Umbilical cord (tissue), 2 donors: Measurements from ENCODE around the gene MYLK. TPM values are rescaled to one million over a fixed set of nuclear protein-coding genes. Genes with fewer than 3 reads are reported as not detected.
"Not testable (repeated sequence)": the region's sequence is repeated elsewhere in the genome, so short reads cannot be mapped to it uniquely, and the experiment has no call there.

Experiments used
- DNase-seq: peaks from one replicate; pipeline ENCODE4 v3.0.0-alpha.2; 2015; ENCODE audit warnings: low spot score
- total RNA-seq: library from RNA; depleted of rRNA; stranded (reverse); fragments of >200 nt; gene quantifications from one replicate; pipeline ENCODE4 v1.2.3, GENCODE V29; 2014; ENCODE audit warnings: low replicate concordance; ENCODE audit not compliant: insufficient read depth

The MYLK gene
- total RNA-seq, 1 donor from 2014 or later, result 1,145 TPM

GRCh38 chr3:123750659-123751420 is 133.3 kb downstream of the MYLK start:
- peak; percentile 53 for DNase-seq

GRCh38 chr3:123750209-123750608 is 133.9 kb downstream of the MYLK start:
- DNase-seq, result no peak

DNA sequence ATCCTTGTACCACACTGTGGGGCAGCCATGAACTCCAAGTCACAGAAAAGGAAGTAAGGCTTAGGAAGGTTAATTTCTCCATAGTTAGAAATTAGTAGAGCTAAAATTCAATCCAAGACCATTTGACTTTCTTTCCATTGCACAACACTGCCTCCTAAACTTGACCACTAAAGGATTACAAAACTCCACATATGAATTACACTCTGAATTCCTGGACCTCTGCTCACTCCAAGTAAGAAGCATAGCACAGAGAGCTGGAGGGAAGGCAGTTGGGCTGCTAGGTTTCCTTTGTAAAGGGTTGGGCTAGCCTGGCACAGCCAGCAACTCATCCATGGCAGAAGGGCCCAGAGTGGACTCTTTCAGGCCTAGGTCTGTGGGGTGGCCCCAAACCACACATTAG is 134.4 kb downstream of the MYLK start:
- peak; percentile 25 for DNase-seq

DNA sequence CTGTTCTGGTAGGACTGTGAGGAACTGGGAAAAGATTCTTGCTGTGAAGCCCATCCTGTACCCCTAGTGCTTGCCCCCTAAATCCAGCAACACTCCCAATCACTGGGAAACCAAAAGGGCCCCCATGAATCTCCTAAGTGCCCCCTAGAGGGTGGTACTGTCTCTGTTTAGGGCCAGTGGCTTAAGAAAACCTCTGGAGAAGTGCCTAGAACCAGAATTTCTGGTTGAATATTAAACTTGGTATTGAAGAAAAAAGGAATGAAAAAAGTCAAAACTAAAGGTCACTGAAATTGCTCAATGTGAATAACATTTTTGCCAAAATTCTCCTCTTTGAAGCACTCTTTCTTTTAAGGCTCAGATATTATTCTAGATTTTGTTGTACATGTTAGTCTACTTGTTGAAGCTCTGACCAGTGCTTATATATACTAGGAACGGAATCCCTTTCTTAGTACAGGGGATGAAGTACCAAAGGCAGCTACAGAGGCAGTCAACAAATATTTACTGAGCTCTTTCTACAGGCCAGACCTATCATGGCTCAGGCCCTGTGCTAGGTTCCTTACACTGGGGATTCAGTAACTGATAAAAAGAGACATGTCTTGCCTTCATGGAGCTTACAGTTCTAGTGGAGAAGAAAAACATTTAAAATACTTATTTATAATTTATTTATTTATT is 138.8 kb downstream of the MYLK start:
- DNase-seq, result no peak

DNA sequence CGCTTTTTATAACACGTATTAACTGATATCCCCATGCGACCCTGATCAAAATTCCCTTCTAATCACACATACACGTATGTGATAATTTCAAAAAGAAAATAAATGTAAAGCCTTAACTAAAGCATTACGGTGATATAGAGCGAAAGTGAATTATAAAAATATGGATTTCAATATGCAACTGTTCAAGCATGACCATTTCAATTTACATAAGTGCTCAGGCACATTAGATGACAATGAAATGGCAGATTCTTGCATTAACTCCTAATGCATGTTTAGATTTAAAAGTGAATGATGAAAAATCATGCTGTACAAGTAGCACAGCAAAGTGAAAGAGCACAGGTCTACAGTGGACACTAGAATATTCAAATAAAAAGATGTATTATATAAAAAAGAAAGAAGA is 140.1 kb downstream of the MYLK start:
- no peak for DNase-seq

GRCh38 chr3:123743121-123743520 is 141.0 kb downstream of the MYLK start:
- no peak for DNase-seq

- DNase-seq, result no peak
Measured at GRCh38 chr3:123741041-123741511, 143.1 kb downstream of the MYLK start.

DNA sequence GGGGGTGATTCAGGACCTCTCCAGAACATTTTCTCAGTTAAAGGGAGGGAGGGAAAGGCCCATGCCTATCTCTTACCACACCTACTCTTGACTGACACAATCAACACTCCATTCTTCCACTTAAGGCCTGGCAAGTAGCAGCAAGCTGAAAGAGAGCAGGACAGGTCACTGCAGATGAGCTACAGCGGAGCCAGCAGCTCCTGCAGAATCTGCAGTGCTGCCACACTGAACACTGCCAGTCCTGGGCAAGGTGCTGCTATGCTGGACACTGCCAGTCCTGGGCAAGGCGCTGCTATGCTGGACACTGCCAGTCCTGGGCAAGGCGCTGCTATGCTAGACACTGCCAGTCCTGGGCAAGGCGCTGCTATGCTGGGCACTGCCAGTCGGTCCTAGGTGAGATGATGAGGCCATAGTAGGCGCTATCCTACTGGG is 143.7 kb downstream of the MYLK start:
- DNase-seq, result no peak

GRCh38 chr3:123739754-123740153 is 144.4 kb downstream of the MYLK start:
- DNase-seq, result no peak

GRCh38 chr3:123739106-123739505 is 145.0 kb downstream of the MYLK start:
- DNase-seq, result no peak

DNA sequence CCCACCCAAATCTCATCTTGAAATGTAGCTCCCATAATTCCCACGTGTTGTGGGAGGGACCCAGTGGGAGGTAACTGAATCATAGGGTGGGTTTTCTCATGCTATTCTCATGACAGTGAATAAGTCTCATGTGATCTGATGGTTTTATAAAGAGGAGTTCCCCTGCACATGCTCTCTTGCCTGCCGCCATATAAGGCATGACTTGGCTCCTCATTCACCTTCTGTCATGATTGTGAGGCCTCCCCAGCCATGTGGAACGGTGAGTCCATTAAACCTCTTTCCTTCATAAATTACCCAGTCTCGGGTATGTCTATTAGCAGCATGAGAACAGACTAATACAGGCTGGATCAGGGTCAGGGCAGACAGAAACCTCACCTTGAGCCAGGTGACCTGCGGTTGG is 145.6 kb downstream of the MYLK start:
- not testable (repeated sequence) for DNase-seq

GRCh38 chr3:123737168-123737567 is 147.0 kb downstream of the MYLK start:
- no peak for DNase-seq

- no peak for DNase-seq
Measured at GRCh38 chr3:123735456-123735855, 148.7 kb downstream of the MYLK start.

DNA sequence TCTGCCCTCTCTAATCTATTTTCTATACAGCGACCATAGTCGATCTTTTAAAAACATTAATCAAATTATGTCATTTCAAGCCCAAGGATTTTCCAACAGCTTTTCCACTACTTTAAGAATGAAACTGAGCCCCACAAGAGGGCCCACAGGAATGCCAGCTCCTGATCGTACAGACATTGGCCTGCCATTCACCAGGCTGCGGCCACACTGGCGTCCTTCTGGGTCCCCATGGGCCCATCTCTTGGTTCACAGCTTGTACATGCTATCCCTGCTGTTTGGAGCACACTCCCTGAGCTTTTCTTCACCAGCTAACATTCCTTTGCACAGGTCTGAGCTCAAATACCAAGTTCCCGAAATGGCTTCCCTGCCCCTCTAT is 149.6 kb downstream of the MYLK start:
- no peak for DNase-seq

- no peak for DNase-seq
Measured at GRCh38 chr3:123733805-123734526, 150.2 kb downstream of the MYLK start.

GRCh38 chr3:123733341-123733740 is 150.8 kb downstream of the MYLK start:
- DNase-seq, result no peak

DNA sequence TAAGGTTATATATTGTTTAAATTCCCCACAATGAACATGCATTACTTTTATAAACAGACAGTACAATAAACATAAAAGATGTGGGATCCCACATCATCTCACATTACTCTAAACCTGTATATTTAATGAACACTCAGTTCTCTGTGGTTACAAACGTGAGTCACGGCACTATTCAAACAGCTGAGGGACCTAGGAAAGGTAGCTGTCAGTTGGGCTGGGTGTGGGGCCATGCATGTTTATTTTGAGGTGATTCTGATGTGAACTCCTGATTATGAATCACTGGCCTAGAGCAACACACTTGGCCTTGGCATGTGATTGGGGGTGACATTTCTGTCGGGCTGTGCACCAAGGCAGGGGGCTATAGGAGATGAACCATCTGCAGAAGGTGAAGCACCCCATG is 151.7 kb downstream of the MYLK start:
- no peak for DNase-seq

DNA sequence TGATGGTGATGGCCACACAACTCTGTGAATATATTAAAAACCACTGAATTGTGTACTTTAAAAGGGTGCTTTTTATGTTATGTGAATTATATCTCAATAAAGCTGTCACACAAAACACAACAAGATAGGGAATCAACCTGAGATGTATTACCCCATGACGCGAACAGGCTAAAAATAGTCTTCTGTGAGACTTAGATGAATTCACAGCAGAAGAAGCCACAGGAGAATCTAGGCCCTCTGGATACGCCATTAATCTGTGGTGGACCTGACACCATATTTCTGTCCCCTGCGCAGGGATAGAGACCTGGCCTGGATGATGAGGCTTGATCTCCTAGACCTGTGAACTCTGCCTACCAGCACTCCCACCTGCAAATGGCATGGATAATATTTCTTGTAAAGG is 153.3 kb downstream of the MYLK start:
- DNase-seq, result no peak

DNA sequence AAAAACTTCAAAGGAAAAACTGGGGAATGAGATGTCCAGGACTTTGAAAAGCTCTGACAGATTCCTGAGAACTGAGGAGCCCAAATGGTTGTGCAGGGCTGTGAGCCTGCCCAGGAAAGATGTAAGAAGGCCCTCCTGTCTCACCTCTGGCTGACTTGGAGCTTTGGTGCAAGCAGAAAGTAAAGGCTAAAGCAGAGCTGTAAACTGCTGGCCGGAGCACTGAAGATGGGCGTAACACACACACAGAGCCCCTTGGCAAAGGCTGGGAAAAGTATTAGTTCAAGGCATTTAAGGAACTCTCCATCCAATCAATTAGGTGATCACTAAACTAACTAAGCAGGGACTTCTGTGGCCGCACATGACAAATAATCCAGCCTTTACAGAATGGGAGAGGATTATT is 155.1 kb downstream of the MYLK start:
- DNase-seq, result no peak

DNA sequence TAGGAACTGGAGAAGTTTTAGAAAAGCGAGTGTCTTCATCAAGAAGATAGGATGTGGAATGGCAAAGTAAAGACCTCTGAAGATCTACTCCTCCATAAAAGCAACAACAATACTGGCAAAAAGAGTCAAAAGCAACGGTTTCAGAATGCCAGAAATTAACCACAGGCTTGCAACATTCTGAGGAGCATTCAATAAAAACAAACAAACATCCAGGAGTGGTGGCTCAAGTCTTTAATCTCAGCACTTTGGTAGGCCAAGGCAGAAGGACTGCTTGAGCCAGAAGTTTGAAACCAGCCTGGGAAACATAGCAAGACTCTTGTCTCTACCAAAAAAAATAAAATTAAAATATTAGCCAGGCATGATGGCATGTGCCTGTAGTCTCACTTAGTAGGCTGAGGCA is 156.1 kb downstream of the MYLK start:
- no peak for DNase-seq

GRCh38 chr3:123725652-123726400 is 158.3 kb downstream of the MYLK start:
- no peak for DNase-seq

DNA sequence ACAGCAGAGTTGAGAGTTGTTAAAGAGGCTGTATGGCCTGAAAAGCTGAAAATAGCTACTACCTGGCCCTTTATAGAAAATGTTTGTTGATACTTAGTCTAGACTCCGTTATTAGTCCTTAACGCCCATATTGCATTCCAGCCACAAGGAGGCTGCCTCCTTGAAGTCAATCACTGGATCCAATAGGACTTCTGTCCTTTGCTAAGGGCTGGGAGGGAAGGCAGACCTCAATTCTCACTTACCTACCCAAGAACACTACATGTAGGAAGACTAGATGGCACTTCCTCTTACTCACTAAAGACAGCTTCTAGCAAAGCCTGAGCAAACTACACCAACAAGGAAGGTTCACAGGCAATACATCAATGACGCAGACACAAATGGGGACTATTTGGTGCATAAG is 159.8 kb downstream of the MYLK start:
- DNase-seq, result no peak
